HEK293T (cell line): Measurements from ENCODE around the gene XRCC6.
"Not testable (repeated sequence)": the region's sequence is repeated elsewhere in the genome, so short reads cannot be mapped to it uniquely, and the experiment has no call there.

ENCODE experiments used
- CTCF ChIA-PET: fragments of 350-600 bp; formaldehyde crosslinking; extraction: SDS; loops from one replicate; lab custom pipeline; 2021; ENCODE audit warnings: antibody characterized with exemption, inconsistent platforms; lab: Yijun Ruan, JAX
- POLR2A ChIA-PET: fragments of 350-600 bp; formaldehyde crosslinking; extraction: SDS; loops from one replicate; lab custom pipeline; 2020; ENCODE audit warnings: antibody characterized with exemption, inconsistent platforms; lab: Yijun Ruan, JAX
- DNase-seq: peaks from one replicate; pipeline ENCODE4 v3.0.0; 2012; ENCODE audit warnings: mixed read lengths; ENCODE audit errors: extremely low spot score
- ARNT ChIP-seq: fragments of 450-650 bp; IDR thresholded peaks from 2 replicates; pipeline ENCODE4 v1.6.1; 2017; ENCODE audit warnings: mild to moderate bottlenecking
- BHLHE40 ChIP-seq: fragments of 450-650 bp; IDR thresholded peaks from 2 replicates; pipeline ENCODE4 v1.6.1; 2016; ENCODE audit warnings: mild to moderate bottlenecking, moderate library complexity, borderline replicate concordance
- CTBP1 ChIP-seq: fragments of 450-650 bp; IDR thresholded peaks from 2 replicates; pipeline ENCODE4 v1.6.1; 2016; ENCODE audit warnings: borderline replicate concordance
- ELF4 ChIP-seq: fragments of 450-650 bp; IDR thresholded peaks from 2 replicates; pipeline ENCODE4 v1.6.1; 2017; ENCODE audit warnings: antibody characterized with exemption
- FOXA1 ChIP-seq: fragments of 450-650 bp; IDR thresholded peaks from 2 replicates; pipeline ENCODE4 v1.6.1; 2016; ENCODE audit warnings: mild to moderate bottlenecking
- FOXK2 ChIP-seq: fragments of 450-650 bp; IDR thresholded peaks from 2 replicates; pipeline ENCODE4 v1.6.1; 2016; ENCODE audit warnings: mild to moderate bottlenecking
- FOXM1 ChIP-seq: fragments of 450-650 bp; IDR thresholded peaks from 2 replicates; pipeline ENCODE4 v1.6.1; 2017; ENCODE audit warnings: mild to moderate bottlenecking, borderline replicate concordance
- HDGF ChIP-seq: fragments of 450-650 bp; IDR thresholded peaks from 2 replicates; pipeline ENCODE4 v1.6.1; 2017; ENCODE audit warnings: antibody characterized with exemption, borderline replicate concordance
- L3MBTL2 ChIP-seq: fragments of 450-650 bp; conservative IDR thresholded peaks from 2 replicates; pipeline ENCODE4 v1.6.1; 2016; ENCODE audit warnings: mild to moderate bottlenecking
- LEF1 ChIP-seq: fragments of 450-650 bp; IDR thresholded peaks from 2 replicates; pipeline ENCODE4 v1.6.1; 2017; ENCODE audit warnings: mild to moderate bottlenecking, borderline replicate concordance
- NFRKB ChIP-seq: fragments of 450-650 bp; IDR thresholded peaks from 2 replicates; pipeline ENCODE4 v1.6.1; 2016; ENCODE audit warnings: mild to moderate bottlenecking, moderate library complexity
- PKNOX1 ChIP-seq: fragments of 450-650 bp; IDR thresholded peaks from 2 replicates; pipeline ENCODE4 v1.6.1; 2016
- SP1 ChIP-seq: fragments of 450-650 bp; IDR thresholded peaks from 2 replicates; pipeline ENCODE4 v1.6.1; 2017
- SUZ12 ChIP-seq: fragments of 450-650 bp; IDR thresholded peaks from 2 replicates; pipeline ENCODE4 v1.6.1; 2016; ENCODE audit warnings: mild to moderate bottlenecking
- TARDBP ChIP-seq: fragments of 450-650 bp; IDR thresholded peaks from 2 replicates; pipeline ENCODE4 v1.6.1; 2016
- ZNF384 ChIP-seq: fragments of 450-650 bp; IDR thresholded peaks from 2 replicates; pipeline ENCODE4 v1.6.1; 2016

Gene XRCC6

GRCh38 chr22:41621099-41621910, at the start of gene XRCC6:
Gene XRCC6, plus strand, starts transcription at chr22:41621295. Its CDS starts 710 bp downstream, at chr22:41622005.
- ChIA-PET CTCF (no interaction called here), POLR2A (interaction anchor here (0.6 to 3.1 kb wide), 39 partner anchors 9 to 330 kb away, joined by 3 to 26 read pairs (median 5); partner anchors contain the start of genes CENPM, CSDC2, PMM1 and POLR3H)
- TF ChIP-seq ARNT = no peak
- peak; percentile 86 for TF ChIP-seq PKNOX1
- TF ChIP-seq NFRKB = 0 out of 2 replicates have a peak, but pooled peaks have one; percentile 31
- TF ChIP-seq FOXA1 = no peak
- no peak for TF ChIP-seq LEF1
- no peak for TF ChIP-seq FOXM1
- no peak for TF ChIP-seq ELF4
- peak; percentile 96 for TF ChIP-seq L3MBTL2
- DNase-seq = peak; percentile 100

GRCh38 chr22:41571786-41572185, 49.3 kb upstream of the XRCC6 start:
- POLR2A ChIA-PET = interaction anchor here (2.3 kb wide), 1 partner anchor 50 kb away, joined by 9 read pairs; the partner anchor contains the start of genes DESI1 and XRCC6
- no peak for DNase-seq
- TF ChIP-seq HDGF (no peak), L3MBTL2 (no peak), FOXA1 (no peak), ARNT (no peak), FOXK2 (no peak), LEF1 (no peak), SUZ12 (no peak), NFRKB (no peak), TARDBP (no peak), SP1 (no peak), ZNF384 (no peak)
- CTCF ChIA-PET = no interaction called here

GRCh38 chr22:41572305-41572704, 48.8 kb upstream of the XRCC6 start:
- CTCF ChIA-PET, DNase-seq: not testable (repeated sequence)
- POLR2A ChIA-PET = interaction anchor here (1.6 kb wide), 1 partner anchor 17 kb away, joined by 7 read pairs; the partner anchor contains the start of gene PMM1

- POLR2A ChIA-PET = interaction anchor here (1.0 to 1.6 kb wide), 2 partner anchors 11 to 16 kb away, joined by 3 to 7 read pairs; partner anchors contain the start of gene PMM1
- no peak for DNase-seq
- CTCF ChIA-PET = no interaction called here
- TF ChIP-seq SUZ12 (no peak), ARNT (no peak), HDGF (no peak), SP1 (no peak), FOXM1 (no peak), BHLHE40 (no peak), CTBP1 (no peak), FOXK2 (no peak), NFRKB (no peak), TARDBP (no peak), L3MBTL2 (no peak), LEF1 (no peak), PKNOX1 (no peak), FOXA1 (no peak), ELF4 (no peak)
These were observed 47.4 kb upstream of the XRCC6 start for GRCh38 chr22:41573677-41574076.

GRCh38 chr22:41574847-41575381, 46.2 kb upstream of the XRCC6 start:
- POLR2A ChIA-PET = interaction anchor here (1.4 to 1.6 kb wide), 2 partner anchors 15 kb away, joined by 3 to 7 read pairs; partner anchors contain the start of genes CSDC2 and PMM1
- no peak for DNase-seq
- TF ChIP-seq ZNF384 = no peak
- no peak for TF ChIP-seq ARNT
- TF ChIP-seq TARDBP = no peak
- no peak for TF ChIP-seq FOXM1
- TF ChIP-seq CTBP1 = no peak
- TF ChIP-seq BHLHE40 = no peak
- CTCF ChIA-PET = interaction anchor here (0.5 kb wide), 1 partner anchor 32 kb away, joined by 3 read pairs; no protein-coding TSS in a partner anchor

GRCh38 chr22:41575533-41575932, 45.6 kb upstream of the XRCC6 start:
- TF ChIP-seq TARDBP (no peak), FOXM1 (no peak), SP1 (no peak), L3MBTL2 (no peak), ELF4 (no peak), NFRKB (no peak)
- POLR2A ChIA-PET = interaction anchor here (1.4 to 1.6 kb wide), 2 partner anchors 14 to 15 kb away, joined by 3 to 7 read pairs; partner anchors contain the start of genes CSDC2 and PMM1
- CTCF ChIA-PET = no interaction called here
- DNase-seq = no peak

- TF ChIP-seq PKNOX1 = no peak
- no peak for TF ChIP-seq CTBP1
- no peak for TF ChIP-seq FOXK2
- TF ChIP-seq FOXM1 = no peak
- TF ChIP-seq TARDBP = no peak
- TF ChIP-seq L3MBTL2 = no peak
- no peak for TF ChIP-seq ARNT
- no peak for TF ChIP-seq BHLHE40
- TF ChIP-seq SUZ12 = no peak
- TF ChIP-seq NFRKB = no peak
- no peak for TF ChIP-seq HDGF
- TF ChIP-seq SP1 = no peak
- no peak for TF ChIP-seq LEF1
- no peak for TF ChIP-seq ZNF384
- TF ChIP-seq ELF4 = no peak
- no peak for TF ChIP-seq FOXA1
- ChIA-PET POLR2A (interaction anchor here (1.6 to 2.2 kb wide), 3 partner anchors 13 to 45 kb away, joined by 4 to 14 read pairs (median 5); partner anchors contain the start of genes CSDC2, PMM1 and XRCC6), CTCF (interaction anchor here (0.7 to 1.8 kb wide), 5 partner anchors 11 to 23 kb away, joined by 3 to 12 read pairs (median 8); partner anchors contain the start of gene PMM1)
- DNase-seq = peak; percentile 78
These were observed 44.2 kb upstream of the XRCC6 start for GRCh38 chr22:41576877-41577276.
